T-helper 9 cell (primary cell): ENCODE measurements around the gene SRGAP3.

Experiments used
- DNase-seq: peaks from one replicate; pipeline ENCODE4 v3.0.0-alpha.2; 2020

Gene SRGAP3

DNA sequence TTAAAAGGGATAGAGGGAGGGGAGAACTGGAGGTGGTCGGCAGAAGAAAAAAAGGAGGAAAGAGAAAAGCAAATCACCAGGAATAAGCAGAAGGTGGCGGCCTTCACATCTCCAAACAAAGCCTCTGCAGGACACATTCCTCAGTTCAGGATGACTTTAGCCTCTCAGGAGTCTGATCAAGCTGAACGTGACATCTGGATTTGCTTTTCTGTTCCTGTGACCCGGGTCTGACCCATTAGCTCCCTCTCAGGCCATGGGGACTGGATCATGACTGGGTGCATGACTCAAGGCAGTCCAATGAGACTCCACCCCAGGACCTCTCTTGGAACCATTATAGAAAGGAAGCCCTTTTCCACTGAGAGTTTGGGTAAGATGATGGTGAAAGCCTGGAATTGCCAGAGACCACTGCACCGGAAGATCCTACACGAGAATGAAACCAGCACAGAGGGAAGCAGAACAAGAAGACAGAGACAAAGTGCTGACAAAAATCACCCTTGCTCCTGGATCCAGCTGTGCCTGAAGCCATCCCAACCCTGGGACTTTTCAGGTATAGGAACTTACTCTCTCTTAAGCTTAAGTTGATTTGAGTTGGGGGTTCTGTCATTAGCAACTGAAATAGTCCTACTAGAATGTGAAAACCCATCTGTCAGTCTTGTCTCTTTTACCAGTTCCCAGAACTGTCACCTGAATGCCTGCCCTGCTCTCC lies 240.7 kb downstream of the SRGAP3 start:
- DNase-seq: no peak

DNA sequence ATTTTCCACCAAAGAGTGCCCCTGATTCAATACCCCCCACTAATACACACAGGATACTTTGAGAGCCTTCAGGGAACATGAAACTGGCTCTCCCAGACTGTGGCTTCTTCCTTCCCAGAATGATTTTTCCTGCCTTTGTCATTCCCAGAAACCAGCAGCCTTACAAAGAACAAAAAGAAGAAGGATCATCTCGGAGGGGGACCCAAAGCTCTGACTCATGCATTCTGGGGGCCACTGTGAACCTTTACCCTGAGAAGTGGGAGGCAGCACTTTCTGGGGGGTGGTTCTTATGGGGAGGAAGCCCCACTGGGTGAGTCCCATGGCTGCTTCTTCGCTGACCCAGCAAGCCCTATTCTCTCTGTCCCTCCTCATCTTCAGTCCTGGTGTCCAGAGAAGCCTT lies 241.5 kb downstream of the SRGAP3 start:
- DNase-seq: no peak

DNA sequence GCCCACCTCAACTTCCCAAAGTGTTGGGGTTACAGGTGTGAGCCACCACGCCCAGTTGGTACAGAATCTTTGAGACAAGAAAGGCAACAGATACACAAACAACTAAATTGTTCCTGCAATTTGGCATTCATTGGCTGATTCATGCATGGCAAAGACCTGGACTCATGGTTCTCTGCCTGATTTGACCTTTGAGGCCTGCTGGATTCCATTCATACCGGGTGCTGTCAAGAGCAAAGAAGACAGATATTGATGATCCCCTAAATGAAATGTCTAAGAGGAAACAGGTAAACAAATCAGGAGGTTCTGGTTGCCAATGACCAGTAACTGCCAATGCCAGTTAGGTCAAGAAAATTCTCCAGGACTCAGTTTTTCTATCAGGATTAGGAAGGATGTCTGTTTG lies 242.2 kb downstream of the SRGAP3 start:
- DNase-seq: no peak

DNA sequence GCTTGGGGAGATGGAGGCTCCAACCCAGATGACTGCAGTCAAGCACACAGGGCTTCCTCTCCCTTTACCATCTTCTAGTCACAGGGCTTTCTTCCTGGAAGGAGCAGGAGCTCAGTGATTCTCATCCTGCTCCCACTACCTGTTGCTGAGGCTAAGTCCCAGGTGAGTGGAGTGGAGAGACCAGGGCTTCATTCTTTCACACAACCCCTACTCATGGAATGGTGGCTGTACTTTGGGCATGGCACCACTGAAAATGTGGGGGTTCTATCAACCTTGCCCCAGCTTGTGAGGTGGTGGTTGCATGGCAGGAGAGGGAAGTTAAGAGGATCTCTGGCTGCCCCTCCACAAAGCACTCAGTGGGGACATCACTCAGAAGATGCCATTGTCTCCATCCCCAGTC lies 249.4 kb downstream of the SRGAP3 start:
- DNase-seq: no peak

DNA sequence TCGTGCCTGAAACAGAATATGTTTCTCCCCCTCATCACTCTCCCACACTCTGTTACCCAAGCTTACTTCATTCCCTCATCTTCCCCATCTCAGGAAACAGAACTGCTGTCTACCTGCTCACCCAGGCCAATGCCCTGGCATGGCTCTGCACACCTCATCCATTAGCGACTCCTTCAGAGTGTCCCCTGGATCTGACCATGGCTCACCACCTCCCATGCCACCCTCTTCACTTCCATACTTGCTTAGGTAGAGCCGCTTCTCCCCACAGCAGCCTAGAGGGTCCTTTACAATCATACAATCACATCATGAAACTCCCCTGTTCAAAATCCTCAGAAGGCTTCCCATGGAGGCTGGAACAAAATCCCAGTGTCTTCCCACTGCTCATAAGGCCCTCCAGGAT lies 252.3 kb downstream of the SRGAP3 start:
- no peak for DNase-seq

DNA sequence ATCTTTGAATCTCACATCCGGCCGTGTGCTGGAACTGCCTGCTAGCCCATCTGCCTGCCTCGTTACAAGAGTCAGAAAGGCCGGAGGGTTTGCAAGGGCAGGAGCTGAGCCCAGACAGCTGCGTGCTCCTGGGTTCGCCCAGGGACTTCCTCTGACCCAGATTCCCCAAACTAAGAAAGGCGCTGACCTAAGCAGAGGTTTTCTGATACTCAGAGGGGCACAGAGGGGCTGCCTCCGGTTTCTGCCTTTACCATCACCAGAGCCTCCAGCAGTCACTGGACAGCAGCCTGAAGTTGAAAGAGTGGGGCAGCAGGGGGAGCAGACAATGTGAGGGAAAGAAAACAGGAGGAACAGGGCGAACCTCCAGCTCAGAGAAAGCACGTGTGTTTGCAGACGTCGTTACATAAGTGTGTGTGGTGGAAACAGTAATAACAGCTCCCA lies 252.7 kb downstream of the SRGAP3 start:
- DNase-seq: no peak

DNA sequence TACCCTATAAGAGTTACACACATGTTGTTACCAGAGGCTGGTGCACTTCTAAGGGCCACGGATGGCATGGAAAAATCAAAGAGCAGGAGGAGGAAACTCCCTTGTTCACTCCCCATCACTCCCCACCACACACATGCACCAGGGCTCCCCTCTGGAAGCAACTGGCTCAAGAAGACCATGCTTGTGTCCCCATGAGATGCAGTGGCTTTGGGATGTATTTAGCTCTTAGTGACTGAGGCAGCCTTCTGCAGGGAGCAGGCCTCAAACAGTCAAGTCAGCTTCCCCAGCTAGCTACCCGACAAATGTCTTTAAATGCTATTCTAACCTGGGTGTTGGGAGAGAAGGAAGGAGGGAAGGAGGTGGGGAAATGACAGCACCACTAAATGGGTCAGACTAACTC lies 253.2 kb downstream of the SRGAP3 start:
- DNase-seq: no peak

DNA sequence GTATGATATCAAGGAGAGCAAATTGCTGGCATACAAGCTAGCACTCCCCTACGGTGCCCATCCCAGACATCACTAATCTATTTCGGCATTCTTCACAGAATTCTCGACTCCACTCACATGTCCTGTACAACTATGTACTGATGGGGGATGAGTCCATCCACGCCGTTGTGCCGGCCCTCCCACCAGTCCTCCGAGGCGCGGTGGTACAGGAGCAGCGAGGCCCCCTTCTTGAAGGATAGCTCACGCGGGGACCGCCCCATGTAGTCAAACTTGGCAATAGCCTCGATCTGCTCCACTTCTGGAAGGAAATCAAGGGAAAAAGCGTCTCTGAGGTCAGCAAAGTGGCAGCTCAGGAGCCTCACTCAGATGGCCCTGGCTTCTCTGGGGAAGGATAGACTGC lies 255.2 kb downstream of the SRGAP3 start:
- DNase-seq: no peak

DNA sequence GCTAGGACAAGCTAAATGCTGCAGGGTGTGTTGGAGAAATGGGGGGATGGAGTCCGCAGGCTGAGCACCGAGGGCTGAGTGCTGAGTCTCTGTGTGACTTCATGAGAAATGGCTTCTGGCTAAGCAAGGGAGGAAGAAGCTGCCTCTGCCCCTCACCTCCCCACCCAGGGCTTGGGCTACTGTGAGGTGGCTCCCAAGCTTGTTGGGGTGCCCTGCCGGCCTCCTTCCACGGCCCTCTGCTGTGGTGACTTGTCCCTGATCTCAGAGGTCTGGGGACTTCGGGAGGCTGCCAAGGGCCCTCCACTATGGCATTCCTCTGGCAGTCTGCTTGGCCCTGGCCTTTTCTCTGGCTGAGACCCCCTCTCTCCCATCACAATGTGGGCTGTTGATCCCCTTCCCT lies 256.1 kb downstream of the SRGAP3 start:
- no peak for DNase-seq

DNA sequence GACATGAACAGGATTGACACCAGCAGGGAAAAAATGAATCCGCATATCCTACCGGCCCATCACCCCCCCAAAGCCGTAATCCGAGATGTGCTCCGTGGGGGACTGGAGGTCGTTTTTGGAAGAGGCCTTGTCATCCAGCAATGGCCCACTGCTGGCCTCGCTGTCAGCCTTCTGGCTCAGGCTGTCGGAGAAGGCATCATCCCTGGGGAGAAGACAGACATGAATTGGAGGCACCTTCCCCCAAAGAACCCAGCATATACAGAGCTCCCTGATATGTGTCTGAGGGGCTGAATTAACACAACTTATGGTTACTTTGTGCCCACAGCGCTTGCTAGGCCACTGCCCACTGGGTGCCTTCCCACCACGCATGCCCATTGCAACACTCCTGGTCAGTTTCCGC lies 256.6 kb downstream of the SRGAP3 start:
- no peak for DNase-seq

DNA sequence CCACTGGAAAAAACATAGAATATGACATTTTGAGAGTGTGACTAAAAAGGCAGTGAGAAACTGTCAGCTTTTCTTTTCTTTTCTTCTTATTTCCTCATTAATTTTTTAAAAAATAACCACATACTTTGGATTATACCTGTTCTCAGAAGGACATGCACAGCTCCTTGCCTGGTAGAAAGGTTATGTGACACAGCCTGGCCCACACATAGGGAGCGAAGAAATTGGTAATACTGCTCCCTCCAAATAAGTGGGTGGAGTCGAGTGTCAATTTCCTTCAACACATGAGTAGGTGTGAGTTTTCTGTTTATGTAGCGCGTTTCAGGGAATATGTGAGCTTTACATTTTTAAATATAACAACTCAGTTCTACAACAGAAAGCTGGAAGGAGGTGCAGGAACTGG lies 257.2 kb downstream of the SRGAP3 start:
- DNase-seq: no peak

DNA sequence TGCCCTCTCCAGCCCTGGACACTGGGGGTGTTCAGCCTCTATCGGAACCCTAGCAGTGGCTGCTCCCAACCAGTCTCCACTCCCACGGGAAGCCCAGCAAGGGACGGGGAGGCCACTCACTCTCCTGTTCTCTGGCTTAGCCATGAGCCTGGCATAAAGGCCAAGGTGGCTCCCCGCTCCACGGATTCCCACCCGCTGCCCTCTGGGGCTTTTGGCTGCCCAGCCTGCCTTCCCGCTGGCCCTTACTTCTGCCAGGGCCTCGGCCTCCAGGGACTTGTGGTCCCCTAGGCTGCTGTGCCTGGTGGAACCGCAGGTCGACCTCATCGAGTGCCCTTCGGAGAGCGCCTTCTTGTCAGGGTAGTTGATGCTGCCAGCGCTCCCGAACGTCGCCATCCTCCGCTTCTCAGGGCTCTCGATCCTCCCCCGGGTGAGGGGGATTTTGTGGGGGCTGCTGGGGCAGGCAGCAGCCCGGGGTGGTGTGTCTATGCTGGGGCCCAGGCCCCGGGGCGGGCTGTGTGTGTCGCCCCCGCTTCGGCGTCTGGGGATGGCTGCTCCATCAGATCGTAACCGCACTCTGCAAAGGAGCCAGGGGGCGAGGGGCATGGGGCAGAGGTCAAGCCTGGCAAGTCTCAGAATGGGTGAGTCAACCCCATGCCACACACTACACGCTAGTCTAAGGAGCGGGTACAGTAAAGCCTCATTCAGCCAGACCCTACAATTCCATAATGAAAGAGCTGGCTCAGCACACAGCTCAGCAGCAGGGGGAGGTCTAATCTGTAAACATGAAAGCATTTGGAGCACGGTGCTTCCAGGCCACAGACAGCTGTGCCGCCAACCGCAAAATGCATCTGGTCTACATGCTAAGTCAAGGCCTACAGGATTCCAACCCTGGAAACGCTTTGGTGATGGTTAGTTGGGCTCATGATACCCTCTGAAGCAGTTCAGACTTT lies 258.9 kb downstream of the SRGAP3 start:
- DNase-seq: no peak

DNA sequence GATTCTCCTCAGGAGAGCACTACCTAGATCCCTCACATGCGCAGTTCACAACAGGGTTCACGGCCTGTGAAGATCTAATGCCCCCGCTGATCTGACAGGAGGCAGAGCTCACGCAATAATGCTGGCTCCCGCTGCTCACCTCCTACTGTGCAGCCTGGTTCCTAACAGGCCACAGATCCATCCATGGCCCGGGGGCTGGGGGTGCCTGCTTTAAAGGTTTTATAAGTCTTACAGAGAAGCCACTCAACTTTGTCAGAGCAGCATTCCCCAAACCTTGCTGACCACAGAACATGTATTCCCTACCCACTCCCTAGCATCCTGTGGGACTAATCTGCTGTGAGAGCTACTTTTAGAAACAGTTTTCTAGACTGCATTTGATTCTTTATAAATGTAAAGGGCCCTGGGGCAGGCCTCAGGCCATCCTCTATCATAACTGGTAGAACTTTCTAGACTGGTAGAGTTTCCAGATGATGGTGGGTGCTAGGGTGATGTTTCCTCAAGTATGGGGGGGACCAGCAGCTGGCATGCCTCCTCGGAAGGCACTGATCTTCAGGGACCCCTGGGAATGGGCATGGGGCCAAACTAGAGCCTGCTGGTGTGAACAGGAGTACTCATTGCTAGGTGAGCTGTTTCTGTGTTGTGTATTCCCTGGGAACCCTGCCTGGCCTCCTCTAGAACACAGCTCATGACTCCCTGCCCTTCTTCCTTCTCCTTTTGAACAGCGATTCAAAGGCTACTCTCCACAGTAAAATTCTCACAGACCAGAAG lies 260.5 kb downstream of the SRGAP3 start:
- no peak for DNase-seq

DNA sequence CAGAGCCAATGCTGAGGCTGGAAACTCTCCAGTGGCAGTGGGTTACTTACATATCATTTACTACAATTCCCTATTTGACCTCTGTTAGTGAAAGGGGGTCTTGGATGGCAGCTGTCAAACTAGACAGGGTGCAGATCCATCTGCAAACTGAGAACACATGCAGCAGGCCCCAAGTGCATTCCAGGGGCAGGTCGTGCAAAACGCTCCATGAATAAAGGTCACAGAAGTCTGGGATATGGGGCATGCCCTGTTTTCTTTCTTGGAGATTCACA lies 261.1 kb downstream of the SRGAP3 start:
- no peak for DNase-seq

DNA sequence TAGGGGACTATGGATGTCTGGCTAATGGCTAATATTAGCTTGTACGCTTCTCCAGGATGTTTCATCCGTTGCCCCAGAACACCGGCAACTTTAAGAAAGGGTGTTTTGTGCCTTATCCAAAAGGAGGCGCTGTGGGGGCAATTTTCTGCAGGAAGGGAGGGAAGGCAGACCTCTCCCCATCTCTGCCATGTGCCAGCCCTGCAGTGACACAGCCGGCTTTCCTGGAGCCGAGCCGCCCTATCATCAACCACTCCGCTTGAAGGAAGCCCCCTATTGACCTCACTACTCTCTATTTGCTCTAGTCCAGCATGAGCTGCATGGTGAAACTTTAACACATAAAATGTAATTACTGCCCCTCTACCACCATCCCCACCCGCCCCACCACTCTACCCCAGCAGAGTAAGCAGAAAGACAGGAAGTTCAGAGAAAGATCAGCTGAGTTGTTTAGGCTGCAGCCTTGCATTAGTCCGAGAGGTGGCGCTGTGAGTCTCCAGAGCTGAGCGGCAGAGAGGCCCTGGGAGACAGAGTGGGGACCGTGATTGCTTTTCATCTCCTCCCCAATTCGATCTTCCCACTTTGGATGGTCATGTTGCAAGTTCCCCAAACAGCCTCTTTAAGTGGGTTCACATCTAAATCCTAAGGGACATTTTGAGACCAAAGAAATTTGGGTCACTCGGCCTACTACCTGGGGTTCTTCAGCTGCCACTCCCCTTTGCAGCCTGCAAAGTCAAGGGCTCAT lies 261.6 kb downstream of the SRGAP3 start:
- peak; percentile 27 for DNase-seq

DNA sequence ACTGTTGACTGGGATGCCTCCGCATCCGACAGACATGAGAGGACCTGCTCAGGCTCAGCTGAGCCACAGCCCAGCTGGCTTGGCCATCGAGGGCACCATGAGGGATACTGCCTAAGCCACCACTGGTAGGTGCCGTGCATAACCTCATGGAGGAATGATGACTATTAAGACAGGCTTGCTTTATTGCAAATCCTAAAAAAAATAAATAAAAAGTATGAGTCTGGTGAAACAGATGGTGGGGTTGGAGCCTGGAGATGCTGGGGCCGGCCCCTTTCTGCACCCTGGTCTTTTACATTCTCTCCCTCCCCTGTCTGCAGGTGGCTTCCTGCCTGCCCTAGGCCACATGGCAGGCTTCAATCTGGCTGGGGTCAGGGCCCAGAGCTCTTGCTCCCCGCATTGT lies 262.2 kb downstream of the SRGAP3 start:
- DNase-seq: no peak

DNA sequence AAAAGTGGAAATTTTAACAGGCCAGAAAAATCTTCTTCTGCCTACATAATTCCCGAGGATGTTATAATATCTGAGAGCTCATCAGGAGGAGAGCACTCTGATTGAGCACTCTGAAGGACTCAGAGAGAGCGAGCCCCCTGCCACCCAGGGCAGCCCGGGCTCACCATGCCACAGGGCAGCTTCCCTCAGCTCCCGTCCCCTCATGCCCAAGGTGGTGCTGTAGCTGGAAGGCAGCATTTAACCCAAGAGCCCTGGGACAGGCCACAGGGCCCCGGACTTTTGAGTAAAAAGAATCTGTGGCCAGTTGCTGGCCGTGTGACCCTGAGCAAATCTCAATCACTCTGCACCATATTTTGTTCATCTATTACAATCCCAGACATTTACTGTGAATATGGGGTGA lies 262.7 kb downstream of the SRGAP3 start:
- DNase-seq: no peak

DNA sequence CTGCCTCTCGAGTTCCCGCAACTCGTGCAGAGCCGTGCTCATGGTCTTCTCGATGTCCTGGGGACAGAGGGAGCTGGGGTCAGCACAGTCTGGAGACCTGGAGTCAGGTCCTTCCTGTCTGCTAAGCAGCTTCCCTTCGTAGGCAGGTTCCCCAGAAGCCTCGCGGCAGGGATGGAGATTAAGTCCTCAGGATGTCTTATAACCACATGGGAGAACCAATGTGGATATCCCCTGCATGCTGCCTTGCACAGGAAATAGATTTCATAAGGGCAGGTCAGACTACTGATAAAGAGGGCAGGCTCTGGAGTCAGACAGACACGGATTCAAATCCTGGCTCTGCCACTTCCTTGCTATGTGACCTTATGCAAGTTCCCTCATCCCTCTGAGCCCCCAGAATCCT lies 263.6 kb downstream of the SRGAP3 start:
- DNase-seq: no peak

DNA sequence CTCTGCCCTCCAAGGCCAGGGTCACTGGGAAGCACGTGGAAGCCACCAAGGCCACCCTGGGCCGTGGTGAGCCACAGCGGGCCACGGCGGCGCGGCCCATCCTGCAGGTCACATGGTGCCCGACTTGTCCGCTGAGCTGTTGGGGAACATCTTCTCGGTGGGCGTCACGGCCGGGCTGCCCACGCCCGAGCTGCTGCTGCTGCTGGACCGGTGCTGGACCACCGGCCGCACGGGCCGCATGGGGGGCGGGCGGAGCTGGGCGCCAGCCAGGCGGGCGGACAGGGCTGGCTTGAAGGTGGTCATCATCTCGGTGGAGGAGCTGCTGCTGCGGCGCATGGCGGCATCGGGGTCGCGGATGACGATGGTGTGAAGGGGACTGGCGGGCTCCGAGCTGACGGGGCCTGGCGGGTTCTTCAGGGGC lies 264.0 kb downstream of the SRGAP3 start:
- DNase-seq: no peak

DNA sequence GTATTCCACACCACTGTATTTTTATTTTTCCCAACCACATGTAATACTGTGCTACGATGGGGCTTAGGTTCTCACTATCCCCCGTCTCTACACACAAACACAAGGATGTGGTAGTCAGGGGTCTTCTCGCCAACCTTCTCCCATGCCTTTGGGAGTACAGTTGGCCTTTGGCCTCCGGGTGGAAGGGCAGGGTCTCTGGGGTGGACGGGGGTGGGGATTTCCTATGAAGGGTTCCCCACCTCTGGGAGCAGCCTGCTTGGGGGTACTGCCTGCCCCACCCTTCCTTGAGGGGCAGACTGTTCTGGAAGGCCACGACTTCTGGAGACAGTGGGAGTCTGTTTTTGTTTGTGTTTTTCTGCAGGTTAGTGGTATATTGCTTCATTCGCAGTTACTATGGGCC lies 264.9 kb downstream of the SRGAP3 start:
- DNase-seq: no peak

DNA sequence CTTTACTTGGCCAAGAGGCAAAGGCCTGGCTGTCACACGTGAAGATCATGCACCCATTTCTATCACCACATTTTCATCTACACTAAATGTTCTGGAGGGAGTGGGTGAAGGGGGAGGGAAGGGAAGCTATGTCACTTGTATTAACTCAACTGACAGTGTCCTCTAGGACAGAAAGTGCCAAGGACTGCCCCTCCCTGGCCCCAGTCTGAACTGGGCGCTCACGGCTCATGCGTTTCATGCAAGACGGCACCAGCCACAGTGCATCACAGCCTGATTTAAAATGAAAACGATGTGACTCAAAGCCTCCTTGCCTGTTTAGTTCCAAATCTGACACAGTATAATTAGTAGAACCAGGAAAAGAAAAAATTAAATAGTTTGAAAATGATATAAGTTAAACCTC lies 265.4 kb downstream of the SRGAP3 start:
- no peak for DNase-seq

DNA sequence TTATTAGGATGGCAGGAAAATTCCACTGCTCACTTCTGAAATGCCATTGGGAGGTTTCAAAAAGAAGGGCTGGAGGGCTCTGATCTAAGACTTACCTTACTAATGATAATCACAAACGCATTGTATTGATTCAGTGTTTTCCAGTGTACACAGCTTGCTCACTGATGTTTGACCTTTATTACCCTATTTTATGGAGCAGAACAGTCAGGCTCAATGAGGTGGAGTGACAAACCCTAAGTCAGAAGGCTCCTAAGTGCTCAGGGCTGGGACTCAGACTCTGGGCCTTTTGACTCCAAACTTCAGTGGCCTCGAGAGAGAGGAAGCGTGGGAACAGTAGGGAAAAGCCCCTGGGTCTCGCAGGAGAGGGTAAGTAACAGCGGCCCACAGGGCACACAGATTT lies 265.9 kb downstream of the SRGAP3 start:
- DNase-seq: no peak

DNA sequence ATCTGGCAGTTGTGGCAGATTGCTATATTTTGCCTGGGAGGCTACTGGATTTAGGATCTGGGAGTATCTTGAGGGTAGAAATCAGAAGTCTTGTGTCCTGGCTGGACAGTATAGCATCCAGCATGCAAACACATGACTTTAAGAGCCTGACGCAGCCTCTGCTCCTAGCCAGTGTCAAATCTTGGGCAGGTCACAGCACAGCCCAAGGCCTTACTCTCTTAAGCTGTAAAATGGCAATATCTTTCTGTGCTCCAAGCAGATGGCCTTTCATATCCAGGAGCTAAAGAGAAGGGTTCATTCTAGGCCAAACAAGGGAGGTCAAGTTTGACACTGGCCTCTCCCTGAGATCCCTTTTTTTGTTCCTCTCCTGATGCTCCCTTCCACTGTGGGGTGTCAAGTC lies 266.4 kb downstream of the SRGAP3 start:
- DNase-seq: no peak
